GM18502 (cell line): ENCODE results near the gene MCC.
A peak's percentile ranks its signal among the peaks of the same experiment; 100 is the strongest.

ENCODE experiments used
- ATAC-seq: cut with Tn5 transposase; IDR thresholded peaks from one replicate; pipeline ENCODE4 v1.9.1; 2021; ENCODE audit warnings: mild to moderate bottlenecking; ENCODE audit not compliant: unreplicated experiment, poor library complexity

Gene MCC

GRCh38 chr5:112976432-112977309 lies 511.6 kb downstream of the MCC start, which contains the start of gene DCP2:
Gene DCP2, plus strand, starts transcription at chr5:112976798. Its CDS starts 136 bp downstream, at chr5:112976934.
- ATAC-seq = peak; percentile 98

GRCh38 chr5:112975721-112976431 lies 512.4 kb downstream of the MCC start:
- peak; percentile 30 for ATAC-seq

DNA sequence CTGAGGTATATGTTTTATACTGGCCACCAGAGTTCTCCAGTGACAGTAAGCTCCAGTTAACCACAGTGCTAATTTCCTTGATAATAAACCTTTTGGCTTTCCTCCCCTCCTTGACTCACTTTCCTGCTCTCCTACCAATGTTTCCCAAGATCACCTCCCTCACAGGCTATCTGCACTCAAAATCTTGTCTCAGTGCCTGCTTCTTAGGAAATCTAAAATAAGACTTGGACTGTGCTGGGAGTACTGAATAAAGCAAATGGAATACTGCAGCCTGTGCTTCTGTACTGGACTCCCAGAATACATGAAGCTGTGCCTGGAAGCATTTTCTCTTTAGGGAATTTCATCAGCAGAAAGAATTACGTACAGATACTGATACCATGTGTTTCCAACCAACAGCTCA lies 513.4 kb downstream of the MCC start:
- ATAC-seq = no peak

- ATAC-seq = no peak
These were observed 514.3 kb downstream of the MCC start for GRCh38 chr5:112973904-112974303.

DNA sequence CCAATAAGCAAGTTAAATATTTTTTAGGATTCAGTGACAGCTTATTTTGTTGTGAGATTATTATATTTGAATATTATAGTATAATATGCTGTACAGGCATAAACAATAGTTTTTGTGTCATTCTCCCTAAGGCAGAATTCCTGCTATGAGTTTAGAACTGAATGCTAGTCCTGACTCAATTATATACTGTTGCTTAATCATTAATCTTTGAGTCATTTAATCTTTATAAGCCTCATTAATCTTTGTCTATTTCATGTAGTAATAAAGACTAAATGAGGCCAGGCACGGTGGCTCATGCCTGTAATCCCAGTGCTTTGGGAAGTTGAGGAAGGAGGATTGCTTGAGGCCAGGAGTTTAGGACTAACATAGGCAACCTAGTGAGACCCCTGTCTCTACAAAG lies 515.2 kb downstream of the MCC start:
- no peak for ATAC-seq
